Measurements from ENCODE around the gene FADS1.

The FADS1 gene

DNA sequence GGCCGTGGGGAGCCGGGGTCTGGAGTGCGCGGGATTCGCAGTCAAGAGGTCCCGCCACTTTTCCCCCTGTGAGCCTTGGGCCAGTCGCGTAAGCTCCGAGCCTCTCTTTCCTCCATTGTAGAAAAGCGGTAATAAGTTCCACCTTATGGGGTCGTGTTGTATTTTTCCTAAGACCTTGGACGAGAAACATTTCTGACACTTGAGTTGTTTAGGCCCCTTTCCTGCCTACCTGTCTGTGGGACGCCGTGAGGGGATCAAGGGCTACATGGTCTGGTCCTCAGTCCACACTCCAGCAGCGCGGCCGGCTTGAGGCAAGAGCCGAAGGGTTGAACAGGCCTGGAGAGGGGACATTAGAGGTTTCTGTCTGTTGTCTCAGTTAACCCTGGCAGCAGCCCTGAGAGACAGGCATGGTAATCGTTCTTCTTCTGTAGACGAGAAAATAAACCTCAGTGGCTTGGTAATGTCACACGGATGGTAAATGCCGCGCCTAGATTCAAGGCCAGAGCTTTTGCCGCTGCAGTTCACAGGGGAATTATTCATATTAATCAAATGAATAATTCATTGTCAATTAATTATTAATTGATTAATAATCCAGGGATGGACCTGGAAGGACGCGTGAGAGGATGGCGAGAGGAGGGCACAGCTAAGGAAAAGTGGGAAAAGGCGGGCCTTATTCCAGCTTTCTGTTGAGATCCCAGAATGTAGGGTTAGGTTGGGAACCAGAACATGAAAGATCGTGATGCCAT lies 23.5 kb downstream of the FADS1 start:
- DNase-seq = no peak

DNA sequence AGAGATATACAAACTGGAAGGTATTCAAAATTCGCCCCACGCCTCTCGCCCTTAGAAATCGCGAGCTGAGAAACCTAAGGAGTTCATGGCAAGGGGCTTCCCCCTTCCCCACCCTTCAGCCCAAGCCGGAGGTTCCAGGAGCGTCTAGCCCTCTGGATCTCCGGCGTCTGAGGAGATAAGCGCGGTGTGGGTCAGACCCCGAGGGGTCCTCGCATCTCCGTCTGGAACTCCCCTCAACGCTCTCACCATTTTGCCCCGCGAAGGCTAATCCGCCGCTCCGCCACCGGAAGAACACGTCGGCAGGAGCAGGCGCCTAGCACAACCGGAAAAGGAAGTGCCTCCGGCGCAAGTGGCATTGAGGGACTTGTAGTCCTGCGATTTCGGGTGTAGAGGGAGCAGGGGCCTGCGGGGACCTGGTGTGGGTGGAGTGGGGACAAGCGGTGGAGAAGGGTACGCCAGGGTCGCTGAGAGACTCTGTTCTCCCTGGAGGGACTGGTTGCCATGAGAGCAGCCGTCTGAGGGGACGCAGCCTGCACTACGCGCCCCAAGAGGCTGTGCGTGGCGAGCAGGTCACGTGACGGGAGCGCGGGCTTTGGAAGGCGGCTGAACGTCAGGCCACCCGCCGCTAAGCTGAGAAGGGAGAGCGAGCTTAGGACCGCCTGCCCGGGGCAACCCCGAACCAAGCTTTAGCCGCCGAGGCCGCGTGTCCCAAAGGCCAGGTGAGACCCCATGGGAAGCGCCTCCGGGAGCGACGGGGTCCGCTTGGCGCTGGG lies 24.3 kb downstream of the FADS1 start, which contains the start of the genes FEN1 and TMEM258:
FEN1 (plus strand) TSS at position 602 of the 773 bp plus-strand sequence. CDS start 2,451 bp downstream, outside the sequence.
TMEM258 (minus strand) TSS at position 290 of the 773 bp plus-strand sequence; CDS start at position 249, 41 bp downstream.
- peak; percentile 85 to 89 for DNase-seq

DNA sequence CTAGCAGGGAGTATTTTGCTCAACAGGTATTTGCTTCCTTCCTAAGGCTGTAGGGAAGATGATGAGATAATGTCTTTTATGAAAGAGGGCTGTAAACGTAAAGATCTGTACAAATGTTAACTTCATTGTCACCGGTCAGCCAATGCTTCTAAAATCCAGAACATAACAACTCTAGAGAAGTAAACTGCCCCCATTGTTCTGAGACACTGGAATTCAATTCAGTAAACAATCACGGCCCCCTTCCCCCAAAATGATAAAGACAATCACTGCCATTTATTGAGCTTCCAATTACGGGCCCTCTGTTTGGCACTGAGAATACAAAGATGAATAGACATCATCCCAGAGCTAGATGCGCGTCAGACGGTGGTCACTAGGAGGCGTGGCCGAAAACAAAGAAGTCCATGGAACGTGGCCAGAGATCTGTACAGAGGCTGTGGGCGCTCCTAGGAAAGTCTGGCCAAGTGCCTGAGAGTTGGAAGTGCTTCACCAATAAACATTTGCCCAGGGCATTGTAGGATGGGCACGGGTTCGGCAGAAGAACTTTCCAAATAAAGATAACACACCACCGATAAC lies 25.0 kb downstream of the FADS1 start:
- DNase-seq = peak; percentile 22 to 49

DNA sequence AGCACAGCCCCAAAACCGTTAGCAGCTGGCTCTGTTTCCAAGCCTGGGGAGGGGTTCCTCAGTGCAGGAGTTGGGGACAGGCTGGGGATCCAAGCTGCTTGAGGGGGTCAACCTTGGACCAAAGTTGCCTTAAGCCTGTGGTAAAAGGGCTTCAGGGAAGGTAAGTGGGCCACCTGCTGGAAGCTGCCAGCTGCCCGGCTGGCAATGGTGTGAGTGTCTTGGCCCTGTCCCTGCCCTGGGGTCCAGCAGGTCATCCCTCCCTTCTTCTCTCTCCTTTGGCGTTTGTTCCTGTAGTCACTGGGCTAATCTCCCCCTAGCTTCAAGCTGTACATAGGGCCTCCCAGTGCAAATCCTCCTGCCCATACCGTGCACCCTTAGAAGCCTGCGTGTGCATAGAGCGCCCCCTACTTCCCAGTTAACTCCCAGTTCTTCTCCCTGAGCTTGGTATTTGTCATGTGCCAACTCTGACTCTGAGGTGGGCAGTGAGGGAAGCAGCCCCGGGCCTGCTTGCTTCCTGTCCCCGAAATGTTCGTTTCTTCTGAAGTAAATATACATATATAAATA lies 28.8 kb downstream of the FADS1 start:
- DNase-seq = peak in 1 of 2 experiments; percentile 11

DNA sequence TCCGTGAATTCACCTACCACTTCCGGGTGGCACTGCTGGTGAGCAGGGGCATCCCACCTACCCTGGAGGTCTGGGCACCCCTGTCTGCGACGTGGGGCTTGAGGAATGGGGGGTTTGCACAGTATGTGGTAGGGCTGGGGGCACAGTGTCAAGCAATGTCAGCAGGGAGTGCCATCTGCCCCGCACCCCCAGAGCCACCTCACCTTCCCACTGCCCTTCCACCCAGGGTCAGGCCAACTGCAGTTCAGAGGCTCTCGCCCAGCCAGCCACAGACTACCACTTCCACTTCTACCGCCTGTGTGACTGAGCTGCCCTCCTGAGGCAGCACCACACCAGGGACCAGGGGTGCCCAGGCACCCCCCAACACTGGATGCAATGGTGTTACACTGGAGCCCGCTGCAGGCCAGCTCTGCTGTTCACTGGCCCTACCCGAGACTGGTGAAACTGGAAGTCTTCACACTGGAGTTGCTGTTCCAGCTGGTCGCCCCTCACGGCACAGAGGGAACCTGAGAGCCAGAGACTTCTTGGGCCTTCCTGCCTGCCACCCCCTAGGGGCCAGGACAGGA lies 30.9 kb downstream of the FADS1 start:
- no peak for DNase-seq

DNA sequence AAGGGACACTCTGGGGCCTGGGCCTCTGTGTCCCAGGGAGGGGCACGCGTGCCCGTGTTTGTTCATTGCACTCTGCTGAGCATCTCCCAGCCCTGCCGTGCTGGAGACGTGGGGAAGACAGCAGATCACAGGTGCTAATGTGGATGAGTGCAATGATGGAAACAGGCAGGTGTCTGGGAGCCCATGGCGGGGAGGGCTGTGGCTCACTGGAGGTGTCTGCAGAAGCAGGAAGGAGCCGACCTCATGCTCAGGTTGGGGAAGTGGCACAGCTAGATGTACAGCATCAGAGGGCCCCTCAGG lies 32.3 kb downstream of the FADS1 start:
- DNase-seq = no peak

DNA sequence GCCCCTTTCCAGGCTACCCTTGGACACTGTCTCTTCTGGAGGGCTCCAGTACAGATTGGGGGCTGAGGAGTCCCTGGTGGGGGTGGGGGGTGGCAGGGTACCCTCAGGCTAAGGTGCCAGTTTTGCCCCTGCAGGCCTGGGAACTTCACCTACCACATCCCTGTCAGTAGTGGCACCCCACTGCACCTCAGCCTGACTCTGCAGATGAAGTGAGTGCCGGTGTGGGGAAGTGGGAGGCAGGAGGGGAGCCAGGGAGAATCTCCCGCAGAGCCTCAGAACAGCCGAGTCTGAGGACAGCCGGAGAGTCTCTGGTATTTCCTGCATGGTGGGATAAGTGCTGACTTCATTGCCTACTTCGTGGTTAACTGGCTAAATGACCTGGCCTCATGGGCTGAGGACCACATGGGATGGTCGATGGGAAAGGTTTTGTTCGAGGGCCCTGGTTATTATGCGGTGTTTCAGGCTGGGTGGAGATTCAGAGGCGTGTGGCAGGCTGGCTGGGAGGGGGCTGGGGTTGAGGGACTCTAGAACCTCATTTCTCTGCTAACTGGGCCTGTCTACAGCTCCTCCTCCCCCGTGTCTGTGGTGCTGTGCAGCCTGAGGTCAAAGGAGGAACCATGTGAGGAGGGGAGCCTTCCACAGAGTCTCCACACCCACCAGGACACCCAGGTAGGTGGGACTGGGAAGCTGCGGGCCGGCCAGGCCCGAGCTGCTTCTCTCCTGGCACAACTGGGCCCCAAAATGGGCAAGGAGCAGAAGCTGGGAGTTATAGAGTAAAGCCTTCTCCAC lies 32.9 kb downstream of the FADS1 start:
- no peak for DNase-seq

DNA sequence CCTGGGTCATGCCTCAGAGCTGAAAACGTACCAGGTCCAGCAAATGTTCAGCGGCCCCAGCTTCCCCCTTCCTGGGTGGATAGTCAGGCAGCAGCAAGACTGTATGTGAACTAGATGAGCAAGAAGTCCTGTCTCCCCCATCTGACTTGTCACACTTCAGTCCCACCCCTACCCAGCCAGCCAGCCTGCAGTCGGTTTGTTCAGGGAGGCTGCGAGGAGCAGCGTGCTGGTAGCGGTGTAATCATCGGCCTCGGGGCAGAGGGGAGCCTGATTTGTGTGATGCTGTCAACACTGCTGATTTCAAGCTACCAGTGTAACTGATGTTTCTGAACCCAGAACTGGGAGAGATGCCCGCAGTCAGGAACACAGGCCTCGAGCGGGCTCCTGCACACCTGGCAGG lies 34.0 kb downstream of the FADS1 start:
- no peak for DNase-seq

DNA sequence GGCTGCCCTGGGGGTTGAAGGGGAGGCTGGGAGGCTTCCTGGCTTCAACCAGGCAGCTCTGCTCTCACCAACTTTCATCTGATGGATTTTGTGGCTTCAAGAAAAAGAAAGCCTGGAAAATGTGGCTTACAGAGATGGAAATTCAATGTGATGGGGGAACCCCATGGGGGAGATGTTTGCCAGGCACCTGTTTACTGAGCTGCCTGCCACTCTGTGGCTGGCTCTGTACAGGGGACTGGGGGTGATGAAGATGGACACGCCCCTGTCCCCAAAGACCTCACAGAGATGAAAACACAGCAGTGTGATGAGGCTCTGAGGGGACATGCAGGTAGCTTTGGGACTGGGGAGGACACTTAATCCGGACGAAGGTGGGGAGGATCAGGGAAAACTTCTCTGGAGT lies 34.5 kb downstream of the FADS1 start:
- no peak for DNase-seq

DNA sequence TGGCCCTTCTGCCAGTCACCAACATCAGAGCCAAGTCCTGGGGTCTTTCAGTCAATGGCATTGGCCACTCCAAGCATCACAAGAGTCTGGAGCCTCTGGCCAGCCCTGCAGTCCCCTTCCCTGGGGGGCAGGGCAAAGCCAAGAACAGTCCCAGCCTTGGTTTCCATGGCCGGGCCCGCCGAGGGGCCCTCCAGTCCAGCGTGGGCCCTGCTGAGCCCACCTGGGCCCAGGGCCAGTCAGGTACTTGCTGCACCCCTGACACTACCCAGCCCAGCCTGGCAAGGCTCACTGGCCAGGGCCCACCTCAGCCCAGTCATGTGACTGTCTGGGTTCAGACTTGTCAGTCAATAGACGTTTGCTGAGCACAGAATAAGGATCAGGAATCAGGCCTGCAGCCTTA lies 35.2 kb downstream of the FADS1 start:
- DNase-seq = no peak

DNA sequence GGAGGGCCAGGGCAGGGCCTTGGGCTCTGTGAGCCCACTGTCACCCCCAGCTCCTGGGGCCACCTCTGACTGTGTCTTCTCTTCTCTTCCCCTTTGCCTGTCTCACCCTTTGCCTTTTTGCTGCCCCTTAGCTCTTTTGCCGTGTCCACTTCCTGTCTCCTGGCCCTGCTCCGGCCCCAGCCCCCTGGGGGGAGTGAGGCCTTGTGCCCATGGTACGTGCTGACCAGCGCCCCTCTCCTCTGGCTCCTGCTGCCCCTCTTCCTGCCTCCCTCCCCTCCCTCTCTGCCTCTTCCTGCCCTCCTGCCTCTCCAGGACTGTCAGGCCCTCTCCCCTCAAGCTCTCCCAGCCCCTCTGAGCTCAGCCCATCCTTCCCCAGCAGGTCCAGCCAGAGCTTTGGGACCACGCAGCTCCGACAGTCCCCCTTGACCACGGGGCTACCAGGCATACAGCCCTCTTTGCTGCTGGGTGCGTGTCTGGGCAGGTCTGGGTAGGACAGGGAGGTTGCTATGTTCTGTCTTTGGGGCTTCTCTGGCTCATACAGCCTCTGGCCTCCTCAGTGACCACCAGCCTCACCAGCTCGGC lies 36.1 kb downstream of the FADS1 start:
- no peak for DNase-seq

DNA sequence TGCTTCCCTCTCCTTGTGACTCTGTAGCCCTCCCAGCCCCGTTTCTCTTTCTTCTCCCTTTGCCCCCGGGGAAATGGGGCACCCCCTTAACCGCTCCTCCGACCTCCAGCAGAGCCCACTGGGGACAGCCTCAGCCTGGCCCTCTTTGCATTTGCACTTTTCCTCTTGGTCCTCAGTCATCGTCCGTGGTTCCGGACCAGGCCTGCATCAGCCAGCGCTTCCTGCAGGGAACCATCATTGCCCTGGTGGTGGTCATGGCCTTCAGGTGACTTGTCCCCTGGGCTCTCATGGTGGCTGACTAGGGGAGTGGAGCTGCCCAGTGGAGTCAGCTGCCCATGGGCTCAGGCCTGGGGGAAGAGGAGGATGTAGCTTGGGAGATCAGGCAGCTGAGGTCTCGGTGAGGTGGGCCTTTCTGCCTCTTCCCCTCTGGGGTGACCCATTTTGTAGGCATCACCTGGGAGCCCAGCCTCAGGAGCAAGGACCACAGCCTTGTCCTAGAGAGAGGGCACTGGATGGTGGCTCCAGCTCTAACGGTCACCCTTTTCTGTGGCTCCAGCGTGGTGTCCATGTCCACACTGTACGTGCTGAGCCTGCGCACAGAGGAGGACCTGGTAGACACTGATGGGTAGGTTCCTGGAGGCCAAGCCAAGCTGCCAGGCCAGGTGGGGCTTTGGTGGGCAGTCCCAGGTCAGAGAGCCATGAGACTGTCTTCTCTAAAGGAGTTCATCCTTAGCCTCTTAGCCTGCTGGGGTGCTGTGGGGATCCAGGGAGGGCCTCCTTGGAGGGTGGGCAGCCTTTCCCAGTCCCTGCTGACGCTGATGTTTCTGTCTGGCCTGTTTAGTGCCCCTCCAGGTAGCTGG lies 36.9 kb downstream of the FADS1 start:
- DNase-seq = no peak

DNA sequence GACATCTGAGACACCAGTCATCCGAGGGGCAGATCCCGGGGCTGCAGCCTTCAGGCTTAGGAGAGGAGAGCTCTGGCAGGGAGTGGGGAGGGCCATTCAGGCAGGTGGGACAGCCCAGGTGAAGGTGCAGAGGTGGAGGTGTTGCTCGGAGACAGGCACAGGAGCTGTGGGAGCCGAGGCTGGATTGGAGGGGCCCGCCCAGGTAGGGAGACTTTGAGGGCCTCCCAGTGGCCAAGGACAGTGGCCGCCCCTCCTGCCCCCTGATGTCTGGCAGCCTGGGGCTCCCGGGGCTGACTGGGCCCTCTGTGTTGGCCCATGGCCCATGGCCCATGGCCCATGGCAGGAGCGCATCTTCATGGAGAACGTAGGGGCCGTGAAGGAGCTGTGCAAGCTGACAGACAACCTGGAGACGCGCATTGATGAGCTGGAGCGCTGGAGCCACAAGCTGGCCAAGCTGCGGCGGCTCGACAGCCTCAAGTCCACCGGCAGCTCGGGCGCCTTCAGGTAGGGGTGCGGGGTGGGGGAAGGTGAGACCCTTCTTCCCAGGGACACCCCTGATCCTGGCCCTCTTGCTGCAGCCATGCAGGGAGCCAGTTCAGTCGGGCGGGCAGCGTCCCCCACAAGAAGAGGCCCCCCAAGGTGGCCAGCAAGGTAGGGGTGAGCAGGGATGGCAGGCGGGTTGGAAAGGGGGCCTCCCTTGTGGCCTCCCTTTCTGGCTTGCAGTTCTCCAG lies 37.7 kb downstream of the FADS1 start:
- DNase-seq = no peak

DNA sequence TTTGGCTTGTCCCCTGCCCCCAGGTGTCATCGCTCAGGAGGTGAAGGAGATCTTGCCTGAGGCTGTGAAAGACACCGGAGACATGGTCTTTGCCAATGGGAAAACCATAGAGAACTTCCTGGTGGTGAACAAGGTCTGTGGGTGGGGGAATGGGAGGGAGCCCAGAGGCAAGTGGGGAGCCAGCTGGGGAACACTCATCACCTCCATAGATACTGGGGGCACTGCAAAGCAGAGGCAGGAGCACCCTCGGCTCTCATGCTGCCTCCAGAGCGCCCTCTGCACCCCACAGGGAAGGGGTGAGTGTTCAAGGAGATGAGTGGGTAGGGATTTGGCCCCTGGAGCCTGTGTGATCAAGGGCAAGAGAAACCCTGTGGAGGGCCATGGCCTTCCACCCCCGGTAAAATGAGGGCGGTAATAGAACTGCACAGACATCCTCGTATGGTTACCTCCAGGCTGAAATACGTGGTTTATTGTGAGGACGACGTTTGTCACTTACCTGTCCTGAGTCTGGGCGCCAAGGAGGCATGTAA lies 38.4 kb downstream of the FADS1 start:
- no peak for DNase-seq

DNA sequence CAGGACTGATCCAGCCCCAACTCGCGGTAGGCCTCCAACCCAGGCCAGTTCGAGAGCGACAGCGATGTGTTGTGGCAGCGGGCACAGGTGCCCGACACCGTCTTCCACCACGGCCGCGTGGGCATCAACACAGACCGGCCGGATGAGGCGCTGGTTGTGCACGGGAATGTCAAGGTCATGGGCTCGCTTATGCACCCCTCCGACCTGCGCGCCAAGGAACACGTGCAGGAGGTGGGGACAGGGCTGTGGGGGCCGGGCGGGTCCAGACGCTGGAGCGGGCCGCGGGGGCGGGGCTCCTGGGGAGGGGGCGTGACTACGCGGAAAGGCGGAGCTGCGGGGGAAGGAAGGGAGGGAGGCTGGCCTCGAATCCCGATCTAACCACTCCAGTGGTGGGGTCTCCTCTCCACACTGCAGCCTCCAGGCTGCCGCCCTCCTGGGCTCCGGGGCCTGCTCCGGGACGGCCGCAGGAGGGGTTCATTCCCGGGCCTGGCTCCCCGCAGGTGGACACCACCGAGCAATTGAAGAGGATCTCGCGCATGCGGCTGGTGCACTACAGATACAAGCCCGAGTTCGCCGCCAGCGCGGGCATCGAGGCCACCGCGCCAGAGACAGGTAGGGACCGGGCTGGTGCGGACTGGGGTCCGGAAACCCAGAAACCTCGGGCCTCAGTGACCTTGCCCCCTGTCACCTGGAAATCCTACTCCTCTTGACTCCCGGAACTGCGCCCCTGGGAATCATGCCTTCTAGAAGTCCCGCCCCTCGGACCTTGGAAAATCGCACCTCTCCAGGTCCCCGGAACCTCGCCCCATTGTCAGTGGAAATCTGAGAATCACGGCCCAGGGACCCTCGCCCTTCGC lies 39.3 kb downstream of the FADS1 start:
- DNase-seq = no peak

DNA sequence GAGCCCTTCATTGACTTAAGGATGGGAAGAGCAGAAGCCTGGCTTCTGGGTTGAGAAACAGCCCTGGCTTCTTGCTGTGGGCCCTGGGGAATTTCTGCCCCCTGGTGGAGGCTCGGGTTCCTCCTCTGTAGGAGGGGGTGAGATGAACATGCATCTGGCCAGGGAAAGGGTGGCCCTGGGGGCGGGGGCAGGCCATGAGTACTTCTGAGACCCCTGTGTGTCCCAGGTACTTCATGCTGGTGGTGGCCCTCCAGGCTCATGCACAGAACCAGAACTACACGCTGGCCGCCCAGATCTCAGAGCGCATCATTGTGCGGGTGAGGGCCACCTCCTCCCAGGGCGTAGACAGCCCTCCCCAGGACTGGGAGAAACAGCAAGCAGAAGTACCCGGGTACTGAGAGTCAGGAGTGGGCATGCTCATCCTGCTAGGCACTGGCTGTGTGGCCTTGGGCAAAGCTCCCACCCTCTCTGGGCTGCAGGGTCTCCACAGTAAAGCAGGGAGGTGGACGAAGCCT lies 40.2 kb downstream of the FADS1 start:
- peak in 1 of 2 experiments; percentile 23 for DNase-seq

DNA sequence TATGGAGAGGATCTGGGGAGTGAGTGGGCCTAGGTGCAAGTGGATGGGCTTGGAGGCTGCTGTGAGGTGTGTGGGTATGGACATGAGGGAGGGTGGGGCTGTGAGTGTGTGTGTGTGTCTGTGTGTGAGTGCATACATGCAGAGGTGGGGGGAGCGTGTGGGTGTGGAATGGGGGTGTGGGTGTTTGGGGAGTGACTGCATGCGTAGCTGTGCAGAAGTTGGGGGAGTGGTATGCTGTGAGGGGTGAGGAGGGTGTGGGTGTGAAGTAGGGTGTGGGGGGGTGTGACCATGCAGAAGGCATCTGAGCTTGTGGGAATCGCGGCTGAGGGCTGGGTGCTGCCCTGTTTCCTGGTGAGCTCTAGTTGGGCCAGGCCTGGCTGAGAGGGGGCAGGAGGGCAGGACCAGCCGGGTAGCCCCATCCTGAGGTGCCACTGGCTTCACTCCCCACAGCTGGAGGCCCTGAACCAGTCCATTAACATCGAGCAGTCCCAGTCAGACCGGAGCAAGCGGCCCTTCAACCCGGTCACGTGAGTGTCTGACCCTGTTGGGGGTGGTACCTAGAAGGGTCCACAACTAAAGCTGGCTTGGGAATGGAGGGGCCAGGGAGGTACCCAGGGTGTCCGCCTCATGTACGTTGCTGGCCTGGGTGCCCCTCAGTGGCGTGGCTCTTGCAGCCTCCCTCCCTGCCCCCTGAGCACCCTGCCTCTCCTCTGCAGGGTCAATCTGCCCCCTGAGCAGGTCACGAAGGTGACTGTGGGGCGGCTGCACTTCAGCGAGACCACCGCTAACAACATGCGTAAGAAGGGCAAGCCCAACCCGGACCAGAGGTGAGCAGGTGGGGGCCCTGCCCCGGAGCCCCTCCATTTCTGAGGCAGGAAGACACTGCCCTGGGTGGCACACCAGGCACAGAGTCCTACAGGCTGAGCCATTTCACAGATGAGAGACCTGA lies 40.9 kb downstream of the FADS1 start:
- DNase-seq = no peak

DNA sequence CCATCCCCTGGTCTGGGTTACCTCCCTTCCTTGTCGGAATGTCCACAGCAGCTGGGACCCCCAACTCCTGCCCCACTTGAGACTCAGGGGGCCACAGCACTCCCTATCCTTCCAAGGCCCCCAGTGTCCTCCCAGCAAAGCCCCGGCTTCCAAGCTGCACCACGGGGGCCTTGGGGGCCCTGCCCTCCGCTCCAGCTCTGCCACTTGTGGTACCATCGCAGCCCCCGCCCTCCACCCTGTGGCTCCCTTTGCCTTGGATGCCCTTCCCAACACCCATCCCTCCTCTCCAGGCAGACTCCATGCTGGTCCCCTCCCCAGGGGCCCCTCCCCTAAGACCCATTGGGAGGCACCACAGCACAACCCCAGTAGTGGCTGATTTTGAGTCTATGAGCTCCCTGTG lies 41.7 kb downstream of the FADS1 start:
- DNase-seq = no peak

Measured in NCI-H1930 (cell line).